Coronary artery (tissue), 2 donors: Measurements from ENCODE around the gene ATP5F1B.

ENCODE experiments used
- DNase-seq: peaks from one replicate; pipeline ENCODE4 v3.0.0-alpha.2; 2017; ENCODE audit warnings: low spot score
- H3K27ac ChIP-seq, 2 donors: fragments of 200-600 bp; sonication (generic); one replicate each; pipeline ENCODE4 v1.5.1; 2016 to 2019
- H3K4me3 ChIP-seq: fragments of 200-600 bp; sonication (generic); 2 replicates; pipeline ENCODE4 v1.5.1; 2016; ENCODE audit warnings: mild to moderate bottlenecking, moderate library complexity
- TF ChIP-seq, protein P1 (sequence below): fragments of 200-600 bp; sonication (generic); IDR thresholded peaks from one replicate; pipeline ENCODE4 v1.5.1; 2019; ENCODE audit warnings: antibody characterized with exemption

The ATP5F1B gene

DNA sequence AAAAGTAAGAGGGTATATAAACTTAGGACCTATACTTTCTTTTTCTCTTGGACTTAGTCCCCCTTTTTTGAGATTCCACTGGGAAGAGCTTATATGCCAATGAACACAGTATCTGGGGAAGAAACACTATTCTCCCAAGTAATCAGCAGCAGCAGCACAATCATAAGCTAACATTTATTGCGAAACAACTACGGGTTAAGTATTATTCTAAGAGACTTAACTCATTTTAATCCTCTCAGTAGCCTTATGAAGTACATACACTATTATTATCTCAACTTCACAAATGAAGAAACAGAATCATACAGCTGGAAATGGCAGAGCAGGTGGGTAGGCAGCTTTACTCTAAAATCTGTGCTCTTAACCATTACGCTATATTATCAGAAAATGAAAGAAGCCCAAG is 43.5 kb downstream of the ATP5F1B start:
- TF ChIP-seq, protein P1, sequence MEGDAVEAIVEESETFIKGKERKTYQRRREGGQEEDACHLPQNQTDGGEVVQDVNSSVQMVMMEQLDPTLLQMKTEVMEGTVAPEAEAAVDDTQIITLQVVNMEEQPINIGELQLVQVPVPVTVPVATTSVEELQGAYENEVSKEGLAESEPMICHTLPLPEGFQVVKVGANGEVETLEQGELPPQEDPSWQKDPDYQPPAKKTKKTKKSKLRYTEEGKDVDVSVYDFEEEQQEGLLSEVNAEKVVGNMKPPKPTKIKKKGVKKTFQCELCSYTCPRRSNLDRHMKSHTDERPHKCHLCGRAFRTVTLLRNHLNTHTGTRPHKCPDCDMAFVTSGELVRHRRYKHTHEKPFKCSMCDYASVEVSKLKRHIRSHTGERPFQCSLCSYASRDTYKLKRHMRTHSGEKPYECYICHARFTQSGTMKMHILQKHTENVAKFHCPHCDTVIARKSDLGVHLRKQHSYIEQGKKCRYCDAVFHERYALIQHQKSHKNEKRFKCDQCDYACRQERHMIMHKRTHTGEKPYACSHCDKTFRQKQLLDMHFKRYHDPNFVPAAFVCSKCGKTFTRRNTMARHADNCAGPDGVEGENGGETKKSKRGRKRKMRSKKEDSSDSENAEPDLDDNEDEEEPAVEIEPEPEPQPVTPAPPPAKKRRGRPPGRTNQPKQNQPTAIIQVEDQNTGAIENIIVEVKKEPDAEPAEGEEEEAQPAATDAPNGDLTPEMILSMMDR = no peak
- Histone ChIP-seq H3K27ac (no peak overlapping the region), H3K4me3 (no peak overlapping the region)
- no peak for DNase-seq

DNA sequence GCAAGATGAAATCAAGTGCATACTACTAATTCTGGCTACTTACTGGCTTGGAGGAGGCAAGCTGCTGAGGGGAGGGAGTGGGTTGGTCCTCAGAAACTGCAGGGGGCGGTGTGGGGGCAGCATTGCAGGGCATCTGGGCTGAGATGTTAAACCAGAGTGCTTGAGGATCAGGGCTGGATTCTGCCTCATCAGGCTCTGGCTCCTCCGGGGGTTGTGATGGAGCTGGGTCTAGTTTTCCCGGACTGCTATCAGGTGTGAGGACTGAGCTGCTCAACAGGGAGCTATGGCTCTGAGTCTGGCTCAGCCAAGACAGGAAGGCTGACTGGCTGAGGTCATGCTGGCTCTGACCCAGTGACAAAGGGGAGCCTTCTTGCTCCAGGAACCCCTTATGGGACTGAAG is 44.3 kb downstream of the ATP5F1B start:
- no peak overlapping the region for H3K4me3 ChIP-seq
- TF ChIP-seq, protein P1 = no peak
- no peak overlapping the region for H3K27ac ChIP-seq
- no peak for DNase-seq

DNA sequence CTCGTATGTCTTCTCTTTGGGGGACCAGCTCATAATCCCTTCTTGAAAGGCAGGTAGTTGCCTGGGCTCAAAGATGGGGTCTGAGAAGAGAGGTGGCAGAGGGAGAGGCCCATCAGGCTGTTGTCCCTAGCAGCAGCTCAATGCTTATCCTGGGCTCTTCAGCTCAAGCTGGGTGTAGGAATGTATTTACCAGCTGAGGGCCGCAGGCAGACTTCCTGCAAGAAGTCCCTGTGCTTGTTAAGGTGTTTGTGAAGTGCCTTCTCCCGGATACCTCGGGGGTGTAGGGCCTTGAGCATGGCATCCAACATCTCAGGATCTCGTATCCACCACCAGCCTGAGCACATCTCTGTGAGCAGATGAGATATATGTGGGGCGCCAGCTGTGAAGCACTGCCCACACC is 45.0 kb downstream of the ATP5F1B start:
- no peak overlapping the region for H3K27ac ChIP-seq
- TF ChIP-seq, protein P1 = no peak
- no peak overlapping the region for H3K4me3 ChIP-seq
- no peak for DNase-seq

GRCh38 chr12:56599797-56600196 is 46.0 kb downstream of the ATP5F1B start:
- no peak overlapping the region for H3K4me3 ChIP-seq
- DNase-seq = no peak
- TF ChIP-seq, protein P1 = no peak
- no peak overlapping the region for H3K27ac ChIP-seq

GRCh38 chr12:56599041-56599440 is 46.7 kb downstream of the ATP5F1B start:
- DNase-seq = no peak
- TF ChIP-seq, protein P1 = no peak
- H3K27ac ChIP-seq = no peak overlapping the region
- no peak overlapping the region for H3K4me3 ChIP-seq

GRCh38 chr12:56596815-56597214 is 49.0 kb downstream of the ATP5F1B start:
- DNase-seq = no peak
- H3K4me3 ChIP-seq = no peak overlapping the region
- TF ChIP-seq, protein P1 = no peak
- H3K27ac ChIP-seq = peak overlapping the region in 1 of 2 donors; percentile 56

GRCh38 chr12:56593909-56594621 is 51.7 kb downstream of the ATP5F1B start:
- TF ChIP-seq, protein P1 = peak; percentile 63
- no peak for DNase-seq
- Histone ChIP-seq H3K4me3 (no peak overlapping the region), H3K27ac (peak overlapping the region; percentile 63 to 82)
